Glutamatergic neuron (in vitro differentiated cells): ENCODE results near the gene C11orf97. TPM values are rescaled to one million over a fixed set of nuclear protein-coding genes. Genes with fewer than 3 reads are reported as not detected.

Experiments used
- DNase-seq: peaks from one replicate; pipeline ENCODE4 v3.0.0; 2022
- H3K27ac Mint-ChIP-seq: one replicate; pipeline ENCODE4 v1.8.0; 2020; ENCODE audit warnings: mild to moderate bottlenecking, mixed read lengths, inconsistent platforms; ENCODE audit not compliant: unreplicated experiment
- H3K27me3 Mint-ChIP-seq: one replicate; pipeline ENCODE4 v1.8.0; 2020; ENCODE audit warnings: mild to moderate bottlenecking, moderate library complexity, mixed read lengths, inconsistent platforms; ENCODE audit not compliant: unreplicated experiment
- H3K36me3 Mint-ChIP-seq: one replicate; pipeline ENCODE4 v1.8.0; 2020; ENCODE audit warnings: mild to moderate bottlenecking, mixed read lengths, inconsistent platforms; ENCODE audit not compliant: unreplicated experiment
- H3K4me1 Mint-ChIP-seq: one replicate; pipeline ENCODE4 v1.8.0; 2020; ENCODE audit warnings: mild to moderate bottlenecking, low read depth, mixed read lengths, inconsistent platforms; ENCODE audit not compliant: unreplicated experiment
- H3K4me3 Mint-ChIP-seq: one replicate; pipeline ENCODE4 v1.8.0; 2020; ENCODE audit warnings: mild to moderate bottlenecking, mixed read lengths, inconsistent platforms; ENCODE audit not compliant: unreplicated experiment
- H3K9me3 Mint-ChIP-seq: one replicate; pipeline ENCODE4 v1.8.0; 2020; ENCODE audit warnings: mild to moderate bottlenecking, moderate library complexity, mixed read lengths, inconsistent platforms; ENCODE audit not compliant: unreplicated experiment
- total RNA-seq: library from RNA; stranded (reverse); fragmentation: NEBNext Ultra II Directional; extraction: Animal tissue kit (Norgen Biotek cat#: 25700); gene quantifications from one replicate; pipeline ENCODE4 v1.2.1, GENCODE V29; 2021; ENCODE audit not compliant: unreplicated experiment
- TF ChIP-seq, protein P1 (sequence below): fragments of 200-600 bp; sonication (generic); IDR thresholded peaks from one replicate; pipeline ENCODE4 v1.5.0; 2021; ENCODE audit not compliant: partially characterized antibody, unreplicated experiment

The C11orf97 gene
- total RNA-seq, 1 donor from 2014 or later = not detected

DNA sequence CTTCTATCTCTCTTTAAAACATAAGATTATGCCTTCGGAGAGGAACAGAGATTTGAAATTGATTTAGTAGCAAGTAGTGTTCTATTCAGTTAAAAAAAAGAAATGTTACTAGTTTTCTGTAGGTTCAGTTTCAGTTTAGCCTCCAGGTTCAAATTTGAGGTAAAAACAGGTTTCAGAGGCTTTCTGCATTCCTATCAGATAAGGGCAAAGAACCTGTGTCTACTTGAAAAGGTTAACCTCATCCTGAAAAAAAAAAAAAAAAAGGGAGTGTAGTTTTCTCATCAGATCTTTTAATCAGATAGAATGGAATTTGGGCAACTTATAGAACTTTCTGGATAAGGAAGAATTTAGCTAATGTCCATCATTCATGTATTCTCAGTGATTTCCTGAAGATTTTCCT is 12.1 kb downstream of the C11orf97 start:
- no peaks in the 10 kb centered on the region for H3K9me3 Mint-ChIP-seq
- no peaks in the 10 kb centered on the region for H3K4me1 Mint-ChIP-seq
- H3K27ac Mint-ChIP-seq = no peak overlapping the region
- TF ChIP-seq, protein P1, sequence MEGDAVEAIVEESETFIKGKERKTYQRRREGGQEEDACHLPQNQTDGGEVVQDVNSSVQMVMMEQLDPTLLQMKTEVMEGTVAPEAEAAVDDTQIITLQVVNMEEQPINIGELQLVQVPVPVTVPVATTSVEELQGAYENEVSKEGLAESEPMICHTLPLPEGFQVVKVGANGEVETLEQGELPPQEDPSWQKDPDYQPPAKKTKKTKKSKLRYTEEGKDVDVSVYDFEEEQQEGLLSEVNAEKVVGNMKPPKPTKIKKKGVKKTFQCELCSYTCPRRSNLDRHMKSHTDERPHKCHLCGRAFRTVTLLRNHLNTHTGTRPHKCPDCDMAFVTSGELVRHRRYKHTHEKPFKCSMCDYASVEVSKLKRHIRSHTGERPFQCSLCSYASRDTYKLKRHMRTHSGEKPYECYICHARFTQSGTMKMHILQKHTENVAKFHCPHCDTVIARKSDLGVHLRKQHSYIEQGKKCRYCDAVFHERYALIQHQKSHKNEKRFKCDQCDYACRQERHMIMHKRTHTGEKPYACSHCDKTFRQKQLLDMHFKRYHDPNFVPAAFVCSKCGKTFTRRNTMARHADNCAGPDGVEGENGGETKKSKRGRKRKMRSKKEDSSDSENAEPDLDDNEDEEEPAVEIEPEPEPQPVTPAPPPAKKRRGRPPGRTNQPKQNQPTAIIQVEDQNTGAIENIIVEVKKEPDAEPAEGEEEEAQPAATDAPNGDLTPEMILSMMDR = no peak
- no peaks in the 10 kb centered on the region for H3K36me3 Mint-ChIP-seq
- no peak for DNase-seq
- no peaks in the 10 kb centered on the region for H3K27me3 Mint-ChIP-seq
- no peak overlapping the region for H3K4me3 Mint-ChIP-seq

DNA sequence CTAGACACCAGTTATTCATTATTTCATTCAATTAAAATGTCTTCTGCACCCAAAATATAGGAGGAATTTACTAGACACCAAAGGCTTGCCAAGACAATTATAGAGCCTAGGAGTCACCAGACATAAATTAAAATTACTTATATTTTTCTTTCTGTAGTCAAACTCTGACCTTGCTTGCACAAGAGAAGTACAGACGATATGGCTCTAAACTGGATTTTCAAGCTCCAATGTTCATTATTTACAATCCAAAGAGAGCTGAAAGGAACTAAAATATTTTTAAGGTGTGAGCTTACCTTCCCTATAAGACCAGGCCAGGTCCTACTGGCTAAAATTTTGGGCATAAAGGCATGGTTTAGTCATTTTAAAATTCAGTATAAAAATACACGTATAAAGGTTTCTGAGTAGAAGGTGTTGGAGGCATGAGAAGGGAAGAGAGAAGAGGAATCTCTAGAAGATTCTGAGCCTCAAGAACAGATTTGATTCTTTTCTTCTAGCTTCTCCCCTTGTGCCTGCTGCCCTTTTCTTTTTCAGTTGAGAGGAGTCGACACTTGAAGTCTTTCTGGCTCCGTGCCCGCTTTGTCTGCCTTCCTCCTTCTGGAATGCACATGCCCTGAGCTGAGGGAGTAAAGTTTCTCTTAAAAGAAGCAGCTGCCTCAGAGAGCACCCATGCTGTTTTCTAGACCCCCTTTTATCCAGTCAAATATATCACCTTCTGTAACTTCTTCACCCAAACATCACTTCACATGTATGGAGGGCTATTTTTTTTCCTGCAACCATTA is 13.5 kb downstream of the C11orf97 start:
- no peaks in the 10 kb centered on the region for H3K36me3 Mint-ChIP-seq
- H3K27ac Mint-ChIP-seq = no peak overlapping the region
- H3K4me3 Mint-ChIP-seq = no peak overlapping the region
- no peaks in the 10 kb centered on the region for H3K9me3 Mint-ChIP-seq
- no peaks in the 10 kb centered on the region for H3K4me1 Mint-ChIP-seq
- TF ChIP-seq, protein P1 = no peak
- no peak for DNase-seq
- no peaks in the 10 kb centered on the region for H3K27me3 Mint-ChIP-seq

DNA sequence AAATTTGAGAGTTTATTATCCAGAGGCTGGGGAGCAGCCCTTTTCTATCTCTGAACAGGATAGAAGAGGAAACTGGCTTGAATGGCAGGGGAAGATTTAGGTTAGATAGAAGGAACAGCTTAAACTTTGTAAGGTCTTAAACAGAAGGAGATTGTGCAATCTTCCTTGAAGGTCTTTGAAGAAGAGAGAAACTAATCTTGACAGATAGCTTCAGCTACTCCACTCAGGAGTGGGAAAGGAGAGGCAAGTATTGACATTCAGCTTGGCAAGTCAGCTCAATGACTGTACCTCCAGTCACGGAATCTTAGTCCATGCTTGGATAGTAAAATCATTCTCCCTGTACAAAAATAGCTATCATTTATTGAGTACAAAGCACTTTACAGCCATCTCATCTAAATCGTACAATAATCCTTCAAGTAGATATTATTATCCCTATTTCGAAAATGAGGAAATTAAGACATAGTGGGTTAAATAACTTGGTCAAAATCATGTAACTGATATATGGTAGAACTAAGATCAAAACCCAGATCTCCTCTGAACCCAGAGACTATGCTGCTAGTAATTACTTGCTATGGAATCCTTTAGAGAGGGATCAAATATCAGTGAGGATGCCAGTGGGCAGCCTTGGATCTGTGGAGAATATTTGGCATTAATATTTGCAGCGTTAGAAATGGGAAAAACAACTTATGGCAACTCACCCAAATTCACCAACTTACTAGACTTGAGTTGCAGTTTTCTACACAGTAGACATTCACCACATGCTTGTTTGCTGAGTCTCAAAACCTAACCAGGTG is 14.6 kb downstream of the C11orf97 start:
- Mint-ChIP-seq H3K9me3 (no peaks in the 10 kb centered on the region), H3K27me3 (no peaks in the 10 kb centered on the region), H3K27ac (no peak overlapping the region), H3K36me3 (no peaks in the 10 kb centered on the region), H3K4me3 (no peak overlapping the region), H3K4me1 (no peaks in the 10 kb centered on the region)
- DNase-seq = no peak
- TF ChIP-seq, protein P1 = no peak

DNA sequence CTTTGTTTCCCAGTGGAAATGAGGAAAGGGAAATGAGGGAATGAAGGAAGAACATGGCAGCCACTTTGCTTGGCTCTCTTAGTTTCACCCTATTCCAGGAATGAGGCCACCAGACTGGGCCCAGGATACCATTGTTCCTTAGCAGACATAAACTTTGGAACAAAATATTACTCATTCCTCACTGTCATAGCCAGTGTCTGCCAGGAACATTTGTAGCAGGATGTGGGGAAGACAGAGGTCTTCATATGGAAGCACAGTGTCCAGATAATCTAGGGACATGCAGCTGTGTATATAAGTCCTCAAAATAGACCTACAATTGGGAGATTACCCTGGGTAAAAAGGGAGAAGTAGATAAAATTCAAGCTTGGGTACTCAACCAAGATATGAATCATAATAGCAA is 16.3 kb downstream of the C11orf97 start:
- H3K9me3 Mint-ChIP-seq = no peaks in the 10 kb centered on the region
- H3K27ac Mint-ChIP-seq = no peak overlapping the region
- no peaks in the 10 kb centered on the region for H3K27me3 Mint-ChIP-seq
- no peaks in the 10 kb centered on the region for H3K4me1 Mint-ChIP-seq
- no peak overlapping the region for H3K4me3 Mint-ChIP-seq
- no peak for DNase-seq
- TF ChIP-seq, protein P1 = no peak
- H3K36me3 Mint-ChIP-seq = no peaks in the 10 kb centered on the region

DNA sequence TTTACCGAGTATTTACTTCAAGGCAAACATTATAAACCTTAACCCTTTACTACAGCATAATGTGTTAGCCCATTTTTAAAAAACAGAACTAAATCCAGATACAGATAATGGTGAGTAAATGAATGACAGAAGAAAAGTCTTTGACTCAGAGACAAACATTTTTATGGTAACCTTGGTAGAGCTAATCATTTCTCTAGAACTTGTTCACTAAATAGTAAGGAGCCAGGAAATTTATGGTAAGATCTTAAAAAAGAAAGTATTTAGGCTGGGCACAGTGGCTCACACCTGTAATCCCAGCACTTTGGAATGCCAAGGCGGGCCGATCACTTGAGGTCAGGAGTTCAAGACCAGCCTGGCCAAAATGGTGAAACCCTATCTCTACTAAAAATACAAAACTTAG is 19.9 kb downstream of the C11orf97 start:
- no peaks in the 10 kb centered on the region for H3K36me3 Mint-ChIP-seq
- no peak for DNase-seq
- TF ChIP-seq, protein P1 = no peak
- no peaks in the 10 kb centered on the region for H3K9me3 Mint-ChIP-seq
- no peak overlapping the region for H3K27ac Mint-ChIP-seq
- no peak overlapping the region for H3K4me3 Mint-ChIP-seq
- H3K4me1 Mint-ChIP-seq = no peaks in the 10 kb centered on the region
- H3K27me3 Mint-ChIP-seq = no peaks in the 10 kb centered on the region
